ENCODE measurements around the gene SEMA3D.

GRCh38 chr7:85125176-85125575 is 61.7 kb downstream of the SEMA3D start:
- TF ChIP-seq, protein P1, sequence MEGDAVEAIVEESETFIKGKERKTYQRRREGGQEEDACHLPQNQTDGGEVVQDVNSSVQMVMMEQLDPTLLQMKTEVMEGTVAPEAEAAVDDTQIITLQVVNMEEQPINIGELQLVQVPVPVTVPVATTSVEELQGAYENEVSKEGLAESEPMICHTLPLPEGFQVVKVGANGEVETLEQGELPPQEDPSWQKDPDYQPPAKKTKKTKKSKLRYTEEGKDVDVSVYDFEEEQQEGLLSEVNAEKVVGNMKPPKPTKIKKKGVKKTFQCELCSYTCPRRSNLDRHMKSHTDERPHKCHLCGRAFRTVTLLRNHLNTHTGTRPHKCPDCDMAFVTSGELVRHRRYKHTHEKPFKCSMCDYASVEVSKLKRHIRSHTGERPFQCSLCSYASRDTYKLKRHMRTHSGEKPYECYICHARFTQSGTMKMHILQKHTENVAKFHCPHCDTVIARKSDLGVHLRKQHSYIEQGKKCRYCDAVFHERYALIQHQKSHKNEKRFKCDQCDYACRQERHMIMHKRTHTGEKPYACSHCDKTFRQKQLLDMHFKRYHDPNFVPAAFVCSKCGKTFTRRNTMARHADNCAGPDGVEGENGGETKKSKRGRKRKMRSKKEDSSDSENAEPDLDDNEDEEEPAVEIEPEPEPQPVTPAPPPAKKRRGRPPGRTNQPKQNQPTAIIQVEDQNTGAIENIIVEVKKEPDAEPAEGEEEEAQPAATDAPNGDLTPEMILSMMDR (IDR thresholded peaks at IDR 0.05): no peak
- no peak for TF ChIP-seq EZH2 (IDR thresholded peaks at IDR 0.05; ENCODE audit: borderline replicate concordance, insufficient read depth, low read depth, low read length, poor library complexity, severe bottlenecking)

Data from B cell (primary cell).